ENCODE measurements around the gene GJA4.

GJA4 gene

GRCh38 chr1:34840426-34840825 lies 47.6 kb downstream of the GJA4 start:
- DNase-seq: no peak

GRCh38 chr1:34842073-34842472 lies 49.3 kb downstream of the GJA4 start:
- no peak for DNase-seq

- no peak for DNase-seq
These were observed 50.2 kb downstream of the GJA4 start for GRCh38 chr1:34842952-34843371.

- DNase-seq: no peak
These were observed 50.8 kb downstream of the GJA4 start for GRCh38 chr1:34843392-34844251.

GRCh38 chr1:34844252-34844634 lies 51.4 kb downstream of the GJA4 start:
- no peak for DNase-seq

Measured in NCI-H526 (cell line).